Heart right ventricle (tissue), 16 donors: ENCODE data around the gene AP3B2. TPM values are rescaled to one million over a fixed set of nuclear protein-coding genes. Genes with fewer than 3 reads are reported as not detected.

Source experiments
- ATAC-seq, 8 donors: fragments of 200-7000 bp; cut with Tn5 transposase; one replicate each; pipeline ENCODE4 v1.9.1; 2020; ENCODE audit warnings: mild to moderate bottlenecking in 8 of 8, moderate library complexity in 8 of 8, moderate number of reproducible peaks in 1 of 8
- DNase-seq, 2 donors: peaks; one replicate each; pipeline ENCODE4 v3.0.0-alpha.2; 2020
- H3K27ac ChIP-seq, 10 donors: fragments of 200-600 bp; sonication (generic) in 2 of 10; one replicate each; pipeline versions ENCODE4 v1.5.0 to v1.8.0; 2020 to 2022; ENCODE audit warnings: mild to moderate bottlenecking in 3 of 10
- H3K27me3 ChIP-seq, 7 donors: fragments of 200-600 bp; one replicate each; pipeline ENCODE4 v1.8.0; 2021 to 2022; ENCODE audit warnings: mild to moderate bottlenecking in 2 of 7
- H3K36me3 ChIP-seq, 9 donors: fragments of 200-600 bp; sonication (generic) in 1 of 9; one replicate each; pipeline versions ENCODE4 v1.5.0 to v1.8.0; 2020 to 2022; ENCODE audit warnings: mild to moderate bottlenecking in 2 of 9
- H3K4me1 ChIP-seq, 9 donors: fragments of 200-600 bp; sonication (generic) in 1 of 9; one replicate each; pipeline versions ENCODE4 v1.5.0 to v1.8.0; 2020 to 2022; ENCODE audit warnings: mild to moderate bottlenecking in 4 of 9
- H3K4me3 ChIP-seq, 10 donors: fragments of 200-600 bp; sonication (generic) in 2 of 10; one replicate each; pipeline versions ENCODE4 v1.5.0 to v1.8.0; 2020 to 2022; ENCODE audit warnings: mild to moderate bottlenecking in 7 of 10, moderate library complexity in 2 of 10
- H3K9me3 ChIP-seq, 11 donors: fragments of 200-600 bp in 10 of 11; sonication (generic) in 2 of 11; one replicate each; pipeline versions ENCODE4 v1.5.0 to v1.8.0; 2013 to 2022; ENCODE audit warnings: mild to moderate bottlenecking in 2 of 11, control low read depth in 1 of 11, moderate library complexity in 1 of 11
- CTCF ChIP-seq, 9 donors: fragments of 200-600 bp; sonication (generic) in 2 of 9; IDR thresholded peaks; one replicate each; pipeline versions ENCODE4 v1.5.0 to v1.8.0; 2021 to 2022; ENCODE audit warnings: antibody characterized with exemption in 9 of 9, mild to moderate bottlenecking in 5 of 9, moderate library complexity in 1 of 9
- WGBS, 2 donors: extraction: QIAGEN DNeasy Blood & Tissue Kit; methylation state at CpG; one replicate each; pipeline ENCODE4 v1.1.7; 2013; ENCODE audit warnings: inconsistent platforms in 1 of 2; 5-methylcytosine and 5-hydroxymethylcytosine counted together
- intact Hi-C, 10 donors: fragments of 100-400 bp; cut with DNase I; formaldehyde crosslinking; loops; one replicate each; pipeline versions ENCODE4 v1.11.1 to v1.14.2; 2022
- polyA plus RNA-seq, 2 donors: library from polyadenylated mRNA; stranded (reverse); fragments of 200-250 nt; gene quantifications; one replicate each; pipeline ENCODE4 v1.2.3, GENCODE V29; 2013
- total RNA-seq, 10 donors: library from RNA; stranded (reverse); fragmentation: NEBNext Ultra II Directional in 3 of 10; extraction: Animal tissue kit (Norgen Biotek cat#: 25700) in 3 of 10; gene quantifications; one replicate each; pipeline versions ENCODE4 v1.2.1 to v1.2.4, GENCODE V29; 2021 to 2023
- donor health status: Arrhythmogenic right ventricular cardiomyopathy.
- donor health status: ischemic (EF 13 %, LVEDD 7.1; RV severe dilation, severe dysfunction).
- donor health status: healthy with polysubstance abuse.
- donor health status: DM: no; HTN: yes; CAD: no.
- donor health status: DM: no; HTN: no; CAD: no.
- donor health status: ischemic (EF 25% LVEDD 6.9; RV normal size, moderate dysfunction).
- donor health status: ischemic (EF 25% LVEDD 5.7; RV mildly dilated, moderate dysfunction).
- donor health status: healthy.
- donor health status: DM: yes; HTN: yes; CAD: no.
- donor health status: Ischemic cardiomyopathy.
- donor health status: ischemic (EF 35%, LVEDD 5.7; RV mildly dilated, moderate dysfunction).
- donor health status: nonischemic (EF 11% LVEDD 7.7; RV severe dilation, severe dysfunction).
- donor health status: DM: yes; HTN: yes; CAD: no.
- donor health status: PGD.
- donor health status: ischemic (EF 29% LVEDD 5.4; RV normal size, mild dysfunction).
- donor health status: nonischemic (EF 23%, LVEDD 6.1; RV moderate dilation, normal function).

Gene AP3B2
- total and polyA plus RNA-seq, 12 donors: 0.12 to 1.4 (median 0.40) TPM; not detected in 4

- Histone ChIP-seq H3K9me3 (no peaks in the 10 kb centered on the region), H3K36me3 (no peaks in the 10 kb centered on the region), H3K4me1 (peaks cover 0 to 17% (median 14%) of the 10 kb centered on the region in 9 donors), H3K4me3 (no peak overlapping the region), H3K27ac (no peak overlapping the region), H3K27me3 (peaks cover 24 to 97% (median 88%) of the 10 kb centered on the region in 7 donors)
- intact Hi-C loops: no loop called here
- DNase-seq: no peak
- WGBS, 2 donors: 57 to 66% methylated on average over 3 of the region's 3 CpGs
- TF ChIP-seq CTCF (IDR thresholded peaks at IDR 0.05): no peak
- ATAC-seq: no peak
These were observed 67.0 kb downstream of the AP3B2 start for GRCh38 chr15:82642656-82643055.

- peaks cover 0 to 3% (median under 1%) of the 10 kb centered on the region in 9 donors for H3K4me1 ChIP-seq
- intact Hi-C loops: no loop called here
- H3K27me3 ChIP-seq: peaks cover 10 to 90% (median 80%) of the 10 kb centered on the region in 7 donors
- no peaks in the 10 kb centered on the region for H3K9me3 ChIP-seq
- 31 to 33% methylated on average over 2 of the region's 2 CpGs for WGBS, 2 donors
- TF ChIP-seq CTCF (IDR thresholded peaks at IDR 0.05): no peak
- no peak overlapping the region for H3K27ac ChIP-seq
- no peak for DNase-seq
- no peak overlapping the region for H3K4me3 ChIP-seq
- ATAC-seq: no peak
- no peaks in the 10 kb centered on the region for H3K36me3 ChIP-seq
These were observed 68.4 kb downstream of the AP3B2 start for GRCh38 chr15:82641129-82641798.

- Histone ChIP-seq H3K27me3 (peaks cover 6 to 90% (median 75%) of the 10 kb centered on the region in 7 donors), H3K27ac (no peak overlapping the region), H3K36me3 (no peaks in the 10 kb centered on the region), H3K4me3 (no peak overlapping the region), H3K9me3 (no peaks in the 10 kb centered on the region), H3K4me1 (no peaks in the 10 kb centered on the region)
- ATAC-seq (no peak), DNase-seq (no peak)
- intact Hi-C loops: no loop called here
- WGBS, 2 donors: 55 to 60% methylated on average over 3 of the region's 3 CpGs
- TF ChIP-seq CTCF (IDR thresholded peaks at IDR 0.05): no peak
These were observed 69.0 kb downstream of the AP3B2 start for GRCh38 chr15:82640672-82641071.

GRCh38 chr15:82635798-82636197 is 73.9 kb downstream of the AP3B2 start:
- no peak for TF ChIP-seq CTCF (IDR thresholded peaks at IDR 0.05)
- Histone ChIP-seq H3K36me3 (no peaks in the 10 kb centered on the region), H3K4me1 (no peaks in the 10 kb centered on the region), H3K4me3 (no peak overlapping the region), H3K27ac (no peak overlapping the region), H3K9me3 (no peaks in the 10 kb centered on the region), H3K27me3 (peaks cover 0 to 56% (median 29%) of the 10 kb centered on the region in 7 donors)
- ATAC-seq: no peak
- intact Hi-C loops: no loop called here
- no peak for DNase-seq
- 37 to 43% methylated on average over 2 of the region's 2 CpGs for WGBS, 2 donors
